HEK293 (cell line): ENCODE results near the gene TASP1.

Experiments used
- CTCF ChIA-PET: fragments of 350-600 bp; formaldehyde crosslinking; extraction: SDS; loops from one replicate; lab custom pipeline; 2021; ENCODE audit warnings: antibody characterized with exemption; lab: Yijun Ruan, JAX
- POLR2A ChIA-PET: fragments of 300-600 bp; formaldehyde crosslinking; extraction: SDS; loops from one replicate; lab custom pipeline; 2020; ENCODE audit warnings: antibody characterized with exemption, inconsistent platforms; lab: Yijun Ruan, JAX
- H3K27ac ChIP-seq: fragments of 200-500 bp; sonication (Bioruptor generic); 2 replicates; pipeline ENCODE4 v1.5.1; 2014; ENCODE audit warnings: low read depth, low read length, control low read depth, inconsistent platforms; ENCODE audit errors: extremely low read depth
- H3K36me3 ChIP-seq, 2 experiments: fragments of 200-500 bp in 1 of 2; sonication (Bioruptor generic) in 1 of 2; 1 replicate in 1 of 2; 2 replicates in 1 of 2; pipeline ENCODE4 v1.5.1; 2014 to 2017; ENCODE audit warnings: inconsistent platforms in 2 of 2, low read length in 2 of 2; ENCODE audit not compliant: control insufficient read depth in 2 of 2, insufficient read depth in 1 of 2
- H3K4me1 ChIP-seq: fragments of 200-500 bp; sonication (Bioruptor generic); 2 replicates; pipeline ENCODE4 v1.5.1; 2014; ENCODE audit warnings: mild to moderate bottlenecking, low read length, inconsistent platforms; ENCODE audit not compliant: control insufficient read depth, insufficient read depth
- H3K4me3 ChIP-seq: 2 replicates; pipeline ENCODE4 v1.5.1; 2011; ENCODE audit warnings: low read depth, mild to moderate bottlenecking, control low read depth, low read length, moderate library complexity
- H3K9me3 ChIP-seq: fragments of 200-500 bp; sonication (Bioruptor generic); 2 replicates; pipeline ENCODE4 v1.5.1; 2014; ENCODE audit warnings: low read depth, low read length, inconsistent platforms; ENCODE audit not compliant: control insufficient read depth, insufficient read depth
- GLIS2 ChIP-seq: fragments of 450-650 bp; formaldehyde crosslinking; IDR thresholded peaks from 2 replicates; pipeline ENCODE4 v1.5.1; 2016; ENCODE audit warnings: missing biosample characterization, missing genetic modification characterization
- HOXD13 ChIP-seq: sonication (generic); formaldehyde crosslinking; IDR thresholded peaks from 2 replicates; pipeline ENCODE4 v1.8.0; 2022; ENCODE audit warnings: missing genetic modification reagents, borderline replicate concordance
- OVOL3 ChIP-seq: fragments of 450-650 bp; formaldehyde crosslinking; IDR thresholded peaks from 2 replicates; pipeline ENCODE4 v1.5.1; 2016; ENCODE audit warnings: missing biosample characterization, missing genetic modification characterization
- SP7 ChIP-seq: fragments of 450-650 bp; formaldehyde crosslinking; IDR thresholded peaks from 2 replicates; pipeline ENCODE4 v1.5.1; 2016; ENCODE audit warnings: missing biosample characterization, missing genetic modification characterization
- ZBTB11 ChIP-seq: fragments of 450-650 bp; formaldehyde crosslinking; conservative IDR thresholded peaks from 2 replicates; pipeline ENCODE4 v1.5.1; 2016; ENCODE audit warnings: low read depth, missing biosample characterization, missing genetic modification characterization
- ZBTB49 ChIP-seq: fragments of 450-650 bp; formaldehyde crosslinking; IDR thresholded peaks from 2 replicates; pipeline ENCODE4 v1.5.1; 2016; ENCODE audit warnings: missing biosample characterization, missing genetic modification characterization, low read depth
- ZFP69B ChIP-seq: fragments of 450-650 bp; formaldehyde crosslinking; IDR thresholded peaks from 2 replicates; pipeline ENCODE4 v1.5.1; 2016; ENCODE audit warnings: missing biosample characterization, missing genetic modification characterization
- ZNF148 ChIP-seq: fragments of 450-650 bp; formaldehyde crosslinking; IDR thresholded peaks from 2 replicates; pipeline ENCODE4 v1.5.0; 2017; ENCODE audit warnings: missing biosample characterization, missing genetic modification characterization, borderline replicate concordance
- ZNF16 ChIP-seq: fragments of 450-650 bp; formaldehyde crosslinking; IDR thresholded peaks from 2 replicates; pipeline ENCODE4 v1.5.1; 2016; ENCODE audit warnings: low read depth, missing biosample characterization, missing genetic modification characterization
- ZNF404 ChIP-seq: fragments of 450-650 bp; formaldehyde crosslinking; IDR thresholded peaks from 2 replicates; pipeline ENCODE4 v1.5.1; 2017; ENCODE audit warnings: missing biosample characterization, missing genetic modification characterization
- ZNF529 ChIP-seq: fragments of 450-650 bp; formaldehyde crosslinking; IDR thresholded peaks from 2 replicates; pipeline ENCODE4 v1.5.1; 2017; ENCODE audit warnings: missing genetic modification characterization, missing biosample characterization; ENCODE audit not compliant: insufficient replicate concordance
- ZNF701 ChIP-seq: fragments of 450-650 bp; formaldehyde crosslinking; IDR thresholded peaks from 2 replicates; pipeline ENCODE4 v1.5.1; 2016; ENCODE audit warnings: missing biosample characterization, missing genetic modification characterization
- ZNF785 ChIP-seq: fragments of 450-650 bp; formaldehyde crosslinking; IDR thresholded peaks from 2 replicates; pipeline ENCODE4 v1.5.1; 2016; ENCODE audit warnings: missing biosample characterization, missing genetic modification characterization

Gene TASP1

GRCh38 chr20:13348311-13349234, 290.2 kb downstream of the TASP1 start:
- Histone ChIP-seq H3K4me3 (no peak overlapping the region), H3K36me3 (no peaks in the 10 kb centered on the region), H3K9me3 (no peaks in the 10 kb centered on the region), H3K4me1 (no peaks in the 10 kb centered on the region), H3K27ac (no peak overlapping the region)
- ChIA-PET CTCF (interaction anchor here (0.6 to 1.2 kb wide), 2 partner anchors 197 to 472 kb away, joined by 3 read pairs; no protein-coding TSS in a partner anchor), POLR2A (no interaction called here)
- TF ChIP-seq ZNF404 (tag by site-specific recombination) (no peak), SP7 (tag by site-specific recombination) (no peak), HOXD13 (CRISPR knock-in tag) (no peak)

- POLR2A ChIA-PET: no interaction called here
- no peaks in the 10 kb centered on the region for H3K36me3 ChIP-seq
- no peaks in the 10 kb centered on the region for H3K9me3 ChIP-seq
- no peak overlapping the region for H3K4me3 ChIP-seq
- no peak overlapping the region for H3K27ac ChIP-seq
- TF ChIP-seq ZNF529 (tag by site-specific recombination) (no peak), ZFP69B (no peak), OVOL3 (tag by site-specific recombination) (no peak), ZNF701 (no peak), ZNF785 (tag by site-specific recombination) (no peak), ZBTB49 (tag by site-specific recombination) (no peak), ZBTB11 (tag by site-specific recombination) (no peak), GLIS2 (tag by site-specific recombination) (no peak), ZNF148 (tag by site-specific recombination) (no peak), ZNF16 (tag by site-specific recombination) (no peak)
- TF ChIP-seq, all 188 proteins: peak for 0
- no peaks in the 10 kb centered on the region for H3K4me1 ChIP-seq
- CTCF ChIA-PET: no interaction called here
These were observed 294.1 kb downstream of the TASP1 start for GRCh38 chr20:13344671-13345070.
